ENCODE data around the gene TCF7L1.

TCF7L1 gene

GRCh38 chr2:85137156-85137555 lies 4.0 kb downstream of the TCF7L1 start:
- Histone ChIP-seq H3K4me3 (no peak overlapping the region), H3K27ac (peak overlapping the region in 1 of 2 donors; percentile 88)
- no peak for DNase-seq (ENCODE audit: low spot score)
- TF ChIP-seq CTCF (IDR thresholded peaks at IDR 0.05), result no peak

- H3K27ac ChIP-seq, result no peak overlapping the region
- H3K4me3 ChIP-seq, result no peak overlapping the region
- no peak for DNase-seq (ENCODE audit: low spot score)
- no peak for TF ChIP-seq CTCF (IDR thresholded peaks at IDR 0.05)
Measured at GRCh38 chr2:85143463-85144082, 10.4 kb downstream of the TCF7L1 start.

- no peak for TF ChIP-seq CTCF (IDR thresholded peaks at IDR 0.05)
- no peak for DNase-seq (ENCODE audit: low spot score)
- no peak overlapping the region for H3K4me3 ChIP-seq
- H3K27ac ChIP-seq, result no peak overlapping the region
Measured at GRCh38 chr2:85145116-85145820, 12.1 kb downstream of the TCF7L1 start.

- no peak for TF ChIP-seq CTCF (IDR thresholded peaks at IDR 0.05)
- no peak for DNase-seq (ENCODE audit: low spot score)
- Histone ChIP-seq H3K4me3 (no peak overlapping the region), H3K27ac (no peak overlapping the region)
Measured at GRCh38 chr2:85148190-85148589, 15.0 kb downstream of the TCF7L1 start.

- H3K27ac ChIP-seq, result no peak overlapping the region
- H3K4me3 ChIP-seq, result no peak overlapping the region
- no peak for DNase-seq (ENCODE audit: low spot score)
- TF ChIP-seq CTCF (IDR thresholded peaks at IDR 0.05), result no peak
Measured at GRCh38 chr2:85151026-85151425, 17.8 kb downstream of the TCF7L1 start.

- TF ChIP-seq CTCF (IDR thresholded peaks at IDR 0.05), result no peak
- Histone ChIP-seq H3K27ac (no peak overlapping the region), H3K4me3 (no peak overlapping the region)
- DNase-seq (ENCODE audit: low spot score), result no peak
Measured at GRCh38 chr2:85152895-85153294, 19.7 kb downstream of the TCF7L1 start.

Measured in coronary artery (tissue), 2 donors.